GM19043 (cell line): ENCODE measurements around the gene ZNF446.
"Not testable (repeated sequence)": the region's sequence is repeated elsewhere in the genome, so short reads cannot be mapped to it uniquely, and the experiment has no call there.

Experiments
- ATAC-seq: cut with Tn5 transposase; IDR thresholded peaks from one replicate; pipeline ENCODE4 v1.9.1; 2021; ENCODE audit warnings: low read depth; ENCODE audit not compliant: unreplicated experiment

The ZNF446 gene

GRCh38 chr19:58498316-58499020 lies 22.3 kb downstream of the ZNF446 start:
- no peak for ATAC-seq

- peak; percentile 93 for ATAC-seq
Observed at GRCh38 chr19:58499021-58499927, 23.1 kb downstream of the ZNF446 start.

- ATAC-seq = no peak
Observed at GRCh38 chr19:58500242-58500641, 24.1 kb downstream of the ZNF446 start.

- ATAC-seq = not testable (repeated sequence)
Observed at GRCh38 chr19:58507602-58508223, 31.6 kb downstream of the ZNF446 start.

DNA sequence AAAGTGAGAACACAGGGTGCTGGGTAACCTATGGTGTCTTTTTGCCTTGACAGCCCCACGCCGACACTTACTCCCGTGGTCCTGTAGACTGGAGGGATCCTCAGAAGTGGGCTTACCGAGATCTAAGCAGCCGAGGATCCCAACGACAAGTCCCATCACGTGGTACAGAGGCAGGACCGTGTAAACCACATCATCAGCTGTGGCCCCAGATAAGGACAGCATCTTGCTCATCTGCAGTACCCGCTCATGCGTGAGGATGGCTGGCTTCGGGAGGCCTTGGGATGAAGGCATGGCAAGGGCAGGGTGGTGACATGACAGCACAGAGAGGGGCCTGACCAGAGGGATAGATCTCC lies 33.6 kb downstream of the ZNF446 start:
- no peak for ATAC-seq

GRCh38 chr19:58510084-58510862 lies 34.1 kb downstream of the ZNF446 start:
- ATAC-seq = no peak

GRCh38 chr19:58511353-58512208 lies 35.4 kb downstream of the ZNF446 start, which contains the start of gene SLC27A5:
Gene SLC27A5, minus strand, starts transcription at chr19:58511992. Its CDS starts 37 bp downstream, at chr19:58511955.
- no peak for ATAC-seq

DNA sequence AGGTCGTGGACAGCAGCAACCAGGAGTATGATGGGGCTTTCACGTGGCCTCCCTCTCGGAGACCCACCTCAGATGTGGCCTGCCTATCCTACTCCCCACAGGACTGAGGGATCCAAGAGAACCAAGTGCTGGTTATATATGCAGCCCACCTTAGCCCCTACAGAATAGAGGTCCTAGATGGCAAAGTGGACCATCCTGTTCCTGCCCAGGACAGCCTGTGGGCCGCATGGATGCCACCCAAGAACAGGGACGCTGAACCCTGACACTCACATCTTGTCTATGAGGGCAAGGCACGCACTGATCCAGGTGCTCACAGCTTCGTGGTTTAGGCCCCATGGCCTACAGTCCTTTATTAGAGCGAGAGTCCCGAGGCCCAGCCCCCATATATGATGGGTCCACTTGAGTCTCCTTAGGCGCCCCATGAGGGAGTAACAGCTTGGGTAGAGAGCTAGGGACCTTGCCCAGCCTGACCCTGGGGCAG lies 37.1 kb downstream of the ZNF446 start:
- no peak for ATAC-seq

- peak; percentile 59 for ATAC-seq
Observed at GRCh38 chr19:58513694-58514563, 37.8 kb downstream of the ZNF446 start.

- no peak for ATAC-seq
Observed at GRCh38 chr19:58514564-58515022, 38.4 kb downstream of the ZNF446 start.

GRCh38 chr19:58515259-58515658 lies 39.1 kb downstream of the ZNF446 start:
- ATAC-seq = no peak

GRCh38 chr19:58516246-58516836 lies 40.2 kb downstream of the ZNF446 start:
- no peak for ATAC-seq

GRCh38 chr19:58516964-58517833 lies 41.0 kb downstream of the ZNF446 start:
- no peak for ATAC-seq

GRCh38 chr19:58518256-58519086 lies 42.3 kb downstream of the ZNF446 start:
- no peak for ATAC-seq

DNA sequence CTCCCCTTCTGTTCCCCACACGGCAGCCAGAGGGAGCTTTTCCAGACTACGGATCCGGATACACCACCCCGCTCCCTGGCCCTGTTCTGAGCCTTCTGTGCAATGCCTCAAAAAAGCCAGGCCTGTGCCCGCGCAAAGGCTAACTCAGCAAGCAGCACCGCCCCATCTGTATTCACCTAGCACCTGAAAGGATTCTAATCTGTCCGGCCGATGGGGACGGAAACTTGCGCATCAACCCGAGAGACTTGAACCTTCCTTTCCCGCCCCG lies 42.9 kb downstream of the ZNF446 start:
- ATAC-seq = no peak
